HG02938 (cell line): ENCODE data around the gene PARD3.
"Not testable (repeated sequence)": the region's sequence is repeated elsewhere in the genome, so short reads cannot be mapped to it uniquely, and the experiment has no call there.

Experiments
- ATAC-seq: cut with Tn5 transposase; IDR thresholded peaks from one replicate; pipeline ENCODE4 v1.9.1; 2021; ENCODE audit warnings: mild to moderate bottlenecking, moderate library complexity; ENCODE audit not compliant: unreplicated experiment

The PARD3 gene

DNA sequence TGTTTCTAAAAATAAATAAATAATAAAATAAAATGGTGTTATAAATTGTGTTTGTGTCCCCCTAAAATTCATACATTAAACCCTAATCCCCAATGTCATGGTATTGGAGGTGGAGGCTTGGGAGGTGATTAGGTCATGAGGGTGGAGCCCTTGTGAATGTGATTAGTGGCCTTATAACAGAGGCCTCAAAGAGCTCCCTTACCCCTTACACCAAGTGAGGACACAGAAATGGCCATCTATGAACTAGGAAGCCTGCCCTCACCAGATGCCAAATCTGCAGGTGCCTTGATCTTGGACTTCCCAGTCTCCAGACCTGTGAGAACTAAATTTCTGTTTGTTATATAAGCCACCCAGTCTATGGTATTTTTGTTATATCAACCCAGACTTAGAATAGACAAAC, 738.7 kb downstream of the PARD3 start:
- ATAC-seq: no peak

DNA sequence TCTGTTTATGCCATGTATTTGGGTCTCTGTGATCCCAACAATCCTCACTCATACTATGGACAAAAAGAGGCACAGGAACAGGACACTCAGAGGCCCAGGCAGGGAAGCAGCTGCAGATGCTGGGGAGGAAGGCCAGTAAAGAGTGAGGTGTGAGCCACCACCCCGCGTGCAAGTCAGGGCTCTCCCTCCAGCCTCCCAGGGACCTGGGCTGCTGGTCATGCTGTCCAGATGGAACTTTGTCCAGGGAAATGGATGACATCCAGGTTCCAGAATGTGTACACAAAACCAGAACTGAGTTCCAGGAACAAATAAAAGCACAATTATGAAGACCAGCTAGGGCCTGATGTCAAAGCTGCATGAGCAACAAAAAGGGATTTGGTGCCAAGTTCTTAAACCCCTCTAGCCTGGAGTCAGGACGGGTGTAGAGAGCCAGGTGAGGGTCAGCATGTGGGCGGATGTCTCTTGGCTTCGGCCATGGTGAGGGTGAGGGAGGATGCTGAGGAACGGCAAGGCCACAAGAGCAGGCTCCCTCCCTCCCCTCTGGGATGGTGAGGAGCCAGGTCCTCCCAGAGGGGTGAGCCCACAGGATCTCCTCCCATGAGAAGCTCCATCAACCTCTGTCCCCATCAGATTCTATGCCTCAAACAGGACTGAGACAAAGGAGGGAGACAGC, 739.7 kb downstream of the PARD3 start:
- ATAC-seq: no peak

DNA sequence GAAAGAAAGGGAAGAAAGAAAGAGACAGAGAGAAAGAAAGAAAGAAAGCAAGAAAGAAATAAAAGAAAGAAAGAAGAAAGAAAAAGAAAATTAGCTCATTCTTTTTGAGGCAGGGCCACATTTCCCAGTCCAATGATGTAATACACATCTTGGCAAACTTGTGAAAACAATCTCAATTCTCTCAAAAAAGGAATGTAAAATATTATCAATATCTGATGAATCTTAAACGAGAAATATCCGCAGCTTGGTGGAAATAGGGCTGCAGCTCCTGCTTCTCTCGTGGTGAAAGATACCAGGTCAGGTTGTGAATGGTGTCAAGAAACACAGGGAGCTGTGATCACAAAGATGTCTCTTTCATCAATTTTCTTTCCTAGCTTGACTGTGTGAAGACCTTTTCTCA, 741.0 kb downstream of the PARD3 start:
- no peak for ATAC-seq

DNA sequence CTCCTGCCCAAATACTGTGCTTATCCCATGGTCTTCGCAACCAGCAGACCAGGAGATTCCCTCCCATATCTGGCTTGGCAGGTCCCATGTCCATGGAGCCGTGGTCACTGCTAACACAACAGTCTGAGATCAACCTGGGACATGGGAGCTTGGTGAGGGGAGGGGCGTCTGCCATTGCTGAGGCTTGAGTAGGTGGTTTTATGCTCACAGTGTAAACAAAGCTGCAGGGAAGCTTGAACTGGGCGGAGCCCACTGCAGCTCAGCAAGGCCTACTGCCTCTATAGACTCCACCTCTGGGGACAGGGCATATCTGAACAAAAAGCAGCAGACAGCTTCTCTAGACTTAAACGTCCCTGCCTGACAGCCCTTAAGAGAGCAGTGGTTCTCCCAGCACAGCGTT, 747.4 kb downstream of the PARD3 start:
- ATAC-seq: not testable (repeated sequence)

DNA sequence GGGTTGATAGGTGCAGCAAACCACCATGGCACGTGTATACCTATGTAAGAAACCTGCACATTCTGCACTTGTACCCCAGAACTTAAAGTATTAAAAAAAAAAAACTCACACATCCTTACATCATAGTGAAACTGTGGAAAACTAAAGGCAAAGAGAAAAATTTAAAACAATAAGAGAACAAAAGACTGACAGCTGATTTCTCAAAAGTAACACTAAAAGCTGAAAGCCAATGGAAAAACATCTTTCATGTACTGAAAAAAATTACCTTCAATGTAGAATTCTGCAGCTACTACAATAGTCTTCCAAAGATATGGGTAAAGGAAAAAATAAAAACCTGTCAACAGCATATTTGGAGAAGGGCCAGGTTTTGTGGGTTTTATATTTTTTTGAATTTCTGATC, 751.5 kb downstream of the PARD3 start:
- no peak for ATAC-seq

DNA sequence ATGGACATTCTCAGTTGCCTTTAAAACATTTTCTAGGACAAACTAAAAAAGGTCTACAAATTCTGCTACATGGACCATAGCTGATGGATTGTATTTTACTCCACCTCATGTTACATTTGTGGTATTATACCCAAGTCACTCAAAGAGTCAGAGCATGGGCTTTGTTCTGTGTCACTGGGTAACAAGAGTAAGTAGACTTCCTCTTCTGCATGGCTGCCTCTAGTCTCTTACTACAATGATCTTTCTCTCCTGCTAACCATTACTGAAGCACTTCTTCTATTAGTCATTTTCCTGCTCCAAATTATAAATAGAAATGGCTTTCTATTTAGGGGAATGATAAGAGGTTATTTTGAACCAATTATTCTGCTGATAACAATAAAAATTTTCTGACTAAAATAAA, 753.3 kb downstream of the PARD3 start:
- no peak for ATAC-seq
